ENCODE data around the gene FASTKD3.

FASTKD3 gene

GRCh38 chr5:7845557-7845956, 23.3 kb downstream of the FASTKD3 start:
- in situ Hi-C loops (cut with HindIII; ENCODE audit: low sequenced_read_pairs), result no loop called here
- no peak for TF ChIP-seq CTCF (IDR thresholded peaks at IDR 0.05; ENCODE audit: low read depth, low read length)

GRCh38 chr5:7844901-7845300, 23.9 kb downstream of the FASTKD3 start:
- H3K4me3 ChIP-seq (ENCODE audit: low read depth, low read length), result no peak overlapping the region
- TF ChIP-seq CTCF (IDR thresholded peaks at IDR 0.05; ENCODE audit: low read depth, low read length), result no peak
- in situ Hi-C loops (cut with HindIII; ENCODE audit: low sequenced_read_pairs), result no loop called here
- DNase-seq (ENCODE audit: low read depth, low spot score), result no peak

More at GRCh38 chr5:7845557-7845956, 23.3 kb downstream of the FASTKD3 start:
- DNase-seq (ENCODE audit: low read depth, low spot score), result no peak
- H3K4me3 ChIP-seq (ENCODE audit: low read depth, low read length), result no peak overlapping the region

- DNase-seq (ENCODE audit: low read depth, low spot score), result no peak
- H3K4me3 ChIP-seq (ENCODE audit: low read depth, low read length), result no peak overlapping the region
- no peak for TF ChIP-seq CTCF (IDR thresholded peaks at IDR 0.05; ENCODE audit: low read depth, low read length)
- in situ Hi-C loops (cut with HindIII; ENCODE audit: low sequenced_read_pairs), result no loop called here
Observed at GRCh38 chr5:7842531-7842930, 26.3 kb downstream of the FASTKD3 start.

- H3K4me3 ChIP-seq (ENCODE audit: low read depth, low read length), result no peak overlapping the region
- no peak for DNase-seq (ENCODE audit: low read depth, low spot score)
- in situ Hi-C loops (cut with HindIII; ENCODE audit: low sequenced_read_pairs), result no loop called here
- TF ChIP-seq CTCF (IDR thresholded peaks at IDR 0.05; ENCODE audit: low read depth, low read length), result no peak
Observed at GRCh38 chr5:7837403-7837802, 31.4 kb downstream of the FASTKD3 start.

- no peak for TF ChIP-seq CTCF (IDR thresholded peaks at IDR 0.05; ENCODE audit: low read depth, low read length)
- H3K4me3 ChIP-seq (ENCODE audit: low read depth, low read length), result no peak overlapping the region
- in situ Hi-C loops (cut with HindIII; ENCODE audit: low sequenced_read_pairs), result no loop called here
- DNase-seq (ENCODE audit: low read depth, low spot score), result no peak
Observed at GRCh38 chr5:7834982-7835381, 33.8 kb downstream of the FASTKD3 start.

GRCh38 chr5:7828269-7828668, 40.6 kb downstream of the FASTKD3 start:
- TF ChIP-seq CTCF (IDR thresholded peaks at IDR 0.05; ENCODE audit: low read depth, low read length), result no peak
- in situ Hi-C loops (cut with HindIII; ENCODE audit: low sequenced_read_pairs), result no loop called here
- H3K4me3 ChIP-seq (ENCODE audit: low read depth, low read length), result no peak overlapping the region
- DNase-seq (ENCODE audit: low read depth, low spot score), result no peak

GRCh38 chr5:7827610-7828009, 41.2 kb downstream of the FASTKD3 start:
- peak; percentile 38 for TF ChIP-seq CTCF (IDR thresholded peaks at IDR 0.05; ENCODE audit: low read depth, low read length)
- DNase-seq (ENCODE audit: low read depth, low spot score), result no peak
- H3K4me3 ChIP-seq (ENCODE audit: low read depth, low read length), result no peak overlapping the region
- in situ Hi-C loops (cut with HindIII; ENCODE audit: low sequenced_read_pairs), result no loop called here
